NCI-H510A (cell line): ENCODE results near the gene RPL31.
"Not testable (repeated sequence)": the region's sequence is repeated elsewhere in the genome, so short reads cannot be mapped to it uniquely, and the experiment has no call there.

Experiments used
- DNase-seq: peaks from one replicate; lab custom pipeline; 2025; lab: John Stamatoyannopoulos, UW

RPL31 gene

GRCh38 chr2:101027852-101028251 lies 25.8 kb downstream of the RPL31 start:
- no peak for DNase-seq

GRCh38 chr2:101030866-101031554 lies 28.9 kb downstream of the RPL31 start:
- DNase-seq, result no peak

GRCh38 chr2:101032084-101032776 lies 30.1 kb downstream of the RPL31 start:
- no peak for DNase-seq

- no peak for DNase-seq
These were observed 34.5 kb downstream of the RPL31 start for GRCh38 chr2:101036562-101036961.

GRCh38 chr2:101037161-101037755 lies 35.2 kb downstream of the RPL31 start:
- no peak for DNase-seq

GRCh38 chr2:101038455-101039255 lies 36.6 kb downstream of the RPL31 start:
- DNase-seq, result no peak

GRCh38 chr2:101040072-101040471 lies 38.0 kb downstream of the RPL31 start:
- no peak for DNase-seq

- no peak for DNase-seq
These were observed 38.7 kb downstream of the RPL31 start for GRCh38 chr2:101040761-101041160.

- no peak for DNase-seq
These were observed 39.3 kb downstream of the RPL31 start for GRCh38 chr2:101041413-101041812.

- DNase-seq, result no peak
These were observed 43.2 kb downstream of the RPL31 start for GRCh38 chr2:101045330-101045729.

GRCh38 chr2:101047075-101047766 lies 45.1 kb downstream of the RPL31 start:
- no peak for DNase-seq

- no peak for DNase-seq
These were observed 45.7 kb downstream of the RPL31 start for GRCh38 chr2:101047774-101048173.

GRCh38 chr2:101048756-101049155 lies 46.7 kb downstream of the RPL31 start:
- no peak for DNase-seq

GRCh38 chr2:101050886-101051285 lies 48.8 kb downstream of the RPL31 start:
- not testable (repeated sequence) for DNase-seq

GRCh38 chr2:101052147-101052546 lies 50.1 kb downstream of the RPL31 start:
- no peak for DNase-seq

- no peak for DNase-seq
These were observed 51.0 kb downstream of the RPL31 start for GRCh38 chr2:101053117-101053516.
